HepG2 (cell line): ENCODE measurements around the gene TMX3. TPM values are rescaled to one million over a fixed set of nuclear protein-coding genes. Genes with fewer than 3 reads are reported as not detected.

Experiments used
- CHD4 ChIP-seq: fragments of 200-600 bp; sonication (generic); IDR thresholded peaks from 2 replicates; pipeline ENCODE4 v1.7.0; 2017; ENCODE audit warnings: mild to moderate bottlenecking, low read length, borderline replicate concordance
- DMAP1 ChIP-seq: IDR thresholded peaks from 2 replicates; pipeline ENCODE4 v1.6.1; 2016
- FOXO4 ChIP-seq: sonication (generic); formaldehyde crosslinking; conservative IDR thresholded peaks from 2 replicates; pipeline ENCODE4 v1.8.1; 2023; ENCODE audit warnings: missing genetic modification reagents
- HBP1 ChIP-seq: IDR thresholded peaks from 2 replicates; pipeline ENCODE4 v1.6.1; 2016; ENCODE audit warnings: low read depth, control low read depth
- HDAC6 ChIP-seq: fragments of 200-600 bp; sonication (generic); IDR thresholded peaks from 2 replicates; pipeline ENCODE4 v1.7.0; 2017; ENCODE audit warnings: mild to moderate bottlenecking, antibody characterized with exemption, low read length, low read depth
- HNF1A ChIP-seq, 2 experiments: sonication (generic) in 1 of 2; formaldehyde crosslinking in 1 of 2; IDR thresholded peaks; 2 replicates each; pipeline versions ENCODE4 v1.4.0 to v1.6.1; 2016 to 2020; ENCODE audit warnings: borderline replicate concordance in 1 of 2, low read depth in 1 of 2, mild to moderate bottlenecking in 1 of 2, missing genetic modification reagents in 1 of 2
- HOXA9 ChIP-seq: sonication (generic); formaldehyde crosslinking; IDR thresholded peaks from 2 replicates; pipeline ENCODE4 v1.8.1; 2022; ENCODE audit warnings: missing genetic modification reagents, mild to moderate bottlenecking, moderate library complexity, borderline replicate concordance
- KDM2A ChIP-seq: sonication (generic); formaldehyde crosslinking; IDR thresholded peaks from 2 replicates; pipeline ENCODE4 v1.4.0; 2020; ENCODE audit warnings: low read depth, missing genetic modification reagents, borderline replicate concordance
- MAFG ChIP-seq: sonication (generic); formaldehyde crosslinking; IDR thresholded peaks from 2 replicates; pipeline ENCODE4 v1.5.1; 2020; ENCODE audit warnings: mild to moderate bottlenecking, missing genetic modification reagents
- MTA3 ChIP-seq: sonication (generic); formaldehyde crosslinking; IDR thresholded peaks from 2 replicates; pipeline ENCODE4 v1.4.0; 2020; ENCODE audit warnings: missing genetic modification reagents
- MTF1 ChIP-seq: sonication (generic); formaldehyde crosslinking; IDR thresholded peaks from 2 replicates; pipeline ENCODE4 v1.5.0; 2020; ENCODE audit warnings: missing genetic modification reagents
- NCOA2 ChIP-seq: sonication (generic); formaldehyde crosslinking; IDR thresholded peaks from 2 replicates; pipeline ENCODE4 v1.8.0; 2022; ENCODE audit warnings: inconsistent platforms
- SALL2 ChIP-seq: sonication (generic); formaldehyde crosslinking; IDR thresholded peaks from 2 replicates; pipeline ENCODE4 v1.8.1; 2023; ENCODE audit warnings: mild to moderate bottlenecking, missing genetic modification reagents, inconsistent platforms
- SIN3A ChIP-seq: IDR thresholded peaks from 2 replicates; pipeline ENCODE4 v1.6.1; 2011; ENCODE audit warnings: low read depth, mild to moderate bottlenecking, control low read depth, low read length, borderline replicate concordance
- SMC3 ChIP-seq: IDR thresholded peaks from 2 replicates; pipeline ENCODE4 v1.6.1; 2011; ENCODE audit warnings: low read length, improper control_type of control experiment
- SP5 ChIP-seq: IDR thresholded peaks from 2 replicates; pipeline ENCODE4 v1.6.1; 2016; ENCODE audit warnings: low read depth, borderline replicate concordance
- TGIF2 ChIP-seq: IDR thresholded peaks from 2 replicates; pipeline ENCODE4 v1.6.1; 2016; ENCODE audit warnings: control low read depth, missing compliant biosample characterization
- ZFYVE20 ChIP-seq: sonication (generic); formaldehyde crosslinking; IDR thresholded peaks from 2 replicates; pipeline ENCODE4 v1.8.0; 2023; ENCODE audit warnings: low read depth, mild to moderate bottlenecking, moderate library complexity, missing genetic modification reagents, borderline replicate concordance
- ZNF138 ChIP-seq: sonication (generic); formaldehyde crosslinking; IDR thresholded peaks from 2 replicates; pipeline ENCODE4 v1.5.0; 2020; ENCODE audit warnings: mild to moderate bottlenecking, low read depth, missing genetic modification reagents
- ZNF264 ChIP-seq: sonication (generic); formaldehyde crosslinking; IDR thresholded peaks from 2 replicates; pipeline ENCODE4 v1.4.0; 2020; ENCODE audit warnings: missing genetic modification reagents
- ZNF577 ChIP-seq: sonication (generic); formaldehyde crosslinking; IDR thresholded peaks from 2 replicates; pipeline ENCODE4 v1.4.0; 2020; ENCODE audit warnings: mild to moderate bottlenecking, low read depth, missing genetic modification reagents, borderline replicate concordance
- ZNF619 ChIP-seq: sonication (generic); formaldehyde crosslinking; IDR thresholded peaks from 2 replicates; pipeline ENCODE4 v1.4.0; 2020; ENCODE audit warnings: mild to moderate bottlenecking, missing genetic modification reagents
- ZNF660 ChIP-seq: sonication (generic); formaldehyde crosslinking; IDR thresholded peaks from 2 replicates; pipeline ENCODE4 v1.5.1; 2020; ENCODE audit warnings: mild to moderate bottlenecking, low read depth, missing genetic modification reagents, borderline replicate concordance
- polyA plus RNA-seq, 8 experiments: library from polyadenylated mRNA; depleted of rRNA in 3 of 8; stranded (reverse) in 7 of 8; unstranded in 1 of 8; fragments of >200 nt; fragmentation: Illumina TruSeq in 4 of 8; extraction: Trizol in 4 of 8; gene quantifications; 2 replicates each; pipeline versions ENCODE4 v1.2.1 to v1.2.3, GENCODE V29; 2011 to 2016; ENCODE audit warnings: low read depth in 4 of 8, missing spikeins in 1 of 8, mixed read lengths in 1 of 8; ENCODE audit not compliant: insufficient read depth in 1 of 8
- total RNA-seq, 5 experiments: library from RNA; depleted of rRNA; stranded (reverse); fragments of >200 nt; fragmentation: Illumina TruSeq; extraction: Trizol; gene quantifications; 2 replicates each; pipeline ENCODE4 v1.2.3, GENCODE V29; 2016; ENCODE audit warnings: low read depth in 1 of 5

The TMX3 gene
- total and polyA plus RNA-seq, 2 of the 13 experiments (the other 11 are each of a cell fraction or from before 2014, with no cell fraction given) = 12.9 to 25.0 TPM

GRCh38 chr18:68714712-68715496, at the start of gene TMX3 (continued):
- TF ChIP-seq HNF1A (IDR thresholded peaks at IDR 0.05; ENCODE audit: low read depth) (no peak), HNF1A (CRISPR knock-in tag; IDR thresholded peaks at IDR 0.05; ENCODE audit: borderline replicate concordance) (no peak; the same call in 1 of the 2 replicates), HBP1 (CRISPR knock-in tag) (peak; percentile 77; the same call in 1 of the 2 replicates), SIN3A (no peak; the same call in 1 of the 2 replicates), SALL2 (CRISPR knock-in tag) (peak; percentile 94; the same call in 1 of the 2 replicates), MTA3 (no peak), ZNF619 (CRISPR knock-in tag) (peak; percentile 44; the same call in 1 of the 2 replicates), TGIF2 (CRISPR knock-in tag) (peak; percentile 57; the same call in 1 of the 2 replicates), NCOA2 (CRISPR knock-in tag) (0 out of 2 replicates have a peak, but pooled peaks have one; percentile 33), SMC3 (no peak), FOXO4 (CRISPR knock-in tag) (no peak), ZNF138 (peak; percentile 94), MTF1 (CRISPR knock-in tag) (peak; percentile 87), KDM2A (CRISPR knock-in tag) (peak; percentile 77), ZNF660 (no peak), ZFYVE20 (CRISPR knock-in tag) (no peak), HOXA9 (CRISPR knock-in tag) (peak; percentile 92), HDAC6 (no peak), MAFG (CRISPR knock-in tag) (peak; percentile 76; the same call in 1 of the 2 replicates), DMAP1 (CRISPR knock-in tag) (peak; percentile 84), ZNF577 (CRISPR knock-in tag) (0 out of 2 replicates have a peak, but pooled peaks have one; percentile 86), SP5 (CRISPR knock-in tag) (peak; percentile 32; the same call in 1 of the 2 replicates), CHD4 (no peak), ZNF264 (peak; percentile 77; the same call in 1 of the 2 replicates)
